CD4-positive, alpha-beta T cell treated with Interleukin-2 at 100 ng/mL for 4 hours (primary cell): ENCODE results near the gene C3orf52.
"Not testable (repeated sequence)": the region's sequence is repeated elsewhere in the genome, so short reads cannot be mapped to it uniquely, and the experiment has no call there.

Experiments
- DNase-seq: peaks from one replicate; pipeline ENCODE4 v3.0.0-alpha.2; 2020; ENCODE audit warnings: low spot score

C3orf52 gene, protein sequence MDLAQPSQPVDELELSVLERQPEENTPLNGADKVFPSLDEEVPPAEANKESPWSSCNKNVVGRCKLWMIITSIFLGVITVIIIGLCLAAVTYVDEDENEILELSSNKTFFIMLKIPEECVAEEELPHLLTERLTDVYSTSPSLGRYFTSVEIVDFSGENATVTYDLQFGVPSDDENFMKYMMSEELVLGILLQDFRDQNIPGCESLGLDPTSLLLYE

DNA sequence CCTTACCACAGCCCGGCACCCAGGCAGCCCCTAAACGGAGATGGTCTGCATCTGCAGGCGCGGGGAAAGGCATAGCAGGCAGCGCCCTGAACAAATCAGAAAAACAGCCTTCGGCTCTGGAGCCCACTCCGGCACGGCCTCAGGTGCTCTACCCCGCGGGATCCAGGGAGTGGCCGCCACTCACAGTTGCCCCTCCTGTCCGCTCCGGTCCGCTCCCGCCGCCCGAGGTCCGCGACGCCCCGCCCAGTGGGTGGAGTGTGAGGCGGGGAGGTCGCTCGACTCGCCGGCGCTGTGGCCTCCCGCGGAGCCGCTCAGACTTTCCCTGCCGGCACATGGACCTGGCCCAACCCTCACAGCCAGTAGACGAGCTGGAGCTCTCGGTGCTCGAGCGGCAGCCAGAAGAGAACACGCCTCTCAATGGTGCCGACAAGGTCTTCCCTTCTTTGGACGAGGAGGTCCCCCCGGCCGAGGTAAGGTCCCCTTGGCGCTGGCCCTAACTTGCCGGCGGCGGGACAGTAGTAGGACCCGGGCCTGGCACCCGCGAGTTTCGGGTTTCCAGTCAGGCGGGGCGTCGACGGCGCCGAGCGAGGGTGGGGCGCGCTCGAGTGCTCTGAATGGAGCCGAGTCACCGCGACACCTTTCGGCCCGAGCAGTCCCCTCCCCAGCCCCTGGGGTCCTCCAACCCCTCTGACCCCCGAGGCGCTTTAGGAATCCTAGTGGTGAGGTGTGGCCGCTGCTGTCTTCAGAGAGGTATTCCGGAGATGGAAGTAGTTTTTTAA, at the start of gene C3orf52:
Gene C3orf52, plus strand, starts transcription at position 314 of the 779 bp plus-strand sequence. Its CDS starts 19 bp downstream, at position 333.
- peak; percentile 44 for DNase-seq

DNA sequence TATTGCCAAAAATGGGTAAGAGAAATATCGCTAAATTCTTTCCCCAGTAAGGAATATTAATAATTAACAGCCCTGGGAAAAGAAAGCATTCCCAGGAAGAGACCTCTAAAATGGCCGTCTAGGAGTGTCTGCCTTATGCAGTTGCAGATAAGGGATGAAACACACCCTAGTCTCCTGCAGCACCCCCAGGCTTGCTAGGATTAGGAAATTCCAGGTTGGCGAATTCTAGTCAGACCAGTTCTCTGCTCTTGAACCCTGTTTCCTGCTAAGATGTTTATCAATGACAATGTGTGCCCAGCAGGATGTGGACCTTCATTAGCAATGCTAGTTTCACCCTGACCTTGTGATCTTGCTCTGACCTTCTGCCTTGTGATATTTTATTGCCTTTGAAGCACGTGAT, 49.0 kb upstream of the C3orf52 start:
- not testable (repeated sequence) for DNase-seq

DNA sequence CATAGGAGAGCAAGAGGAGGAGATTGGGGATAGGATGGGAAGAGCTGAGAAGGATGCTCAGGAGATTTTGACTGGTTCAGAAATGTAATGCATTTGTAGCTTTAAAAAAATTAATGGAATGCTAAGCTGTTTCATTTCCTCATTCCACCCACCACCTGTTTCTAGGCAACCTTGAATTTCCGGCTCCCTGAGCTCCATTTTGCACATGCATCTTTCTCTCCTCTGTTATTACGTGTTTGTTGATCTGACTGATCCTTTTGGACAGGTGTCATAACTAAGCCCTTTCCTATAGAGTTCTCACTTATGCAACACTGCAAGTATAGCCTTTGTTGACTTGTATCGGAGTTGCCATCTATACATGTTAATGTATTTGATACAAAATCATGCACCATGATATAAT, 47.3 kb upstream of the C3orf52 start:
- DNase-seq, result no peak

DNA sequence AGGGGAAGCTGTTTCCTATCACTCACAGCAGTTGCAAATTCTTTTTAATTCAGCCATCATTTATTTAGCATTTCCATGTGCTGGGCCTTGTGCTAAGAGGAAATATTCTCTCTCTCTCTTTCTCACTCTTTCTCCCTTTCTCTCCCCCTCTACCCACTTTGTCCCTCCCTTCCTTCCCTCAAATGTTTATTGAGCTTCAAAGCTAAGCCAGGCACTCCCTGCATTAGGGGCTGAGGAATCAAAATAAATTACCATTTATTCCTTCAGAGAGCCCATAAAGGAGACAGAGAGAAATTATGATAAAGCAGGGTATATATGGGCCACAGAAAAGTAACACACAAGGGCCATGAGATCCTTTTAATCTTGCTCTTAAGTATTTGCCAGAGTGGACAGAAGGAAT, 44.9 kb upstream of the C3orf52 start:
- DNase-seq, result no peak

DNA sequence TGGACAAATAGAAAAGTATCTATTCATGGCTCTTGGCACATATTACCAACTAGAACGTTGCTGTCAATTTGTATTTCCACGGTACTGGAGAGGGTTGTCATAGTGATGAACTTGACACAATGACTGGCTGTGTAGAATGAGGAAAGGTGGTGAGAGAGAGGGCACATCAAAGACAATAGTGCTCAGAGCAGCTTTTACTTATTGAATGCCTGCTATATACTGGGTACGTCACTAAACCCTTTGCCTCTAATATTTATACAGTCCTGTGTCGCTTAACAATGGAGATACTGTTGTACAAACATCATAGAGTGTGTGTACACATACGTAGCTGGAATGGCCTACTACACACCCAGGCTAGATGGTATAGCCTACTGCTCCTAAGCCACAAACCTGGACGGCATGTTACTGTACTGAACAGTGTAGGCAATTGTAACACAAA, 43.3 kb upstream of the C3orf52 start:
- DNase-seq, result no peak

DNA sequence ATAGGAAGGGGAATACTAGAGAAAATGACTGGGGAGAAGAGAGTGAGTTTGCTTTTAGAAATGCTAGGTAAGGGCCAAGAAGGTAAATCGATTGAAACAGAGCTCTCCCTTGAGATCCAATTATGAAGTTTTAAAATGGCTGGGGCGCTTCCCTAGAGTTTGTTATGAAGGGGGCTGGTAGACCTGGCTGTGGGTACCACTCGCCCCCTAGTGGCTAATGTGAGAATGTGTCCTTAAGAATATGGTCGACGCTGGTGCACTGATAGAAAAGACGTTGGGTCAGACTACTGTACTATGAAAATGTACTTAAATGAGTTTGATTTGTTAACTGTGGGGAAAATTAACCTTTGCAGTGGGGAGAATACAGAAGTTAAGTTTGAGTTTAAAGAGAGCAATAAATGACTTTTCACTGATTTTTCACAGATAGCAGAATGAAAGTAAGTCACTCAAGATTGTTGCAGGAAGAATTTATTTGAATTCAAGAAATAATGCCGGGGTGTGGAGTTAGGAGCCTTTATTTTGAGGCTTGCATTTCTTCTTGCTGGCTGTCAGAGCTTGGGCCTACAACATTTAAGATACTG, 42.5 kb upstream of the C3orf52 start:
- DNase-seq, result peak; percentile 68

DNA sequence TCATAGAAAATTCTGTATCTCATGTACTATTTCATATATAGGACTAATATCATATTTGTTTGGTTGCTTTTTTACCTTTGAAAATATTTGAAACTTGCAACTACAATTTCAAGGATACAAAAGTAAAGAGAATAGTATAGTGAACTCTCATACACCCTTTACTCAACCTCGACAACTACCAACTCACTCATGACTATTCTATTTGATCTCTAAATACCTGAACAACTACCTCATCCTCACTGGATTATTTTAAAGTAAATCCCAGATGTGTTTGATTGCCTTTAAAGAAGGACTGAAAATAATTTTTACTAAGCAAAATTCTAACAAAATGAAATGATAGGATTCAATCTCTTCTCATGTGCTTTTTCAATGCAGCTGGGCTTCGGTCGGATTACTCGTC, 39.6 kb upstream of the C3orf52 start:
- DNase-seq, result no peak

DNA sequence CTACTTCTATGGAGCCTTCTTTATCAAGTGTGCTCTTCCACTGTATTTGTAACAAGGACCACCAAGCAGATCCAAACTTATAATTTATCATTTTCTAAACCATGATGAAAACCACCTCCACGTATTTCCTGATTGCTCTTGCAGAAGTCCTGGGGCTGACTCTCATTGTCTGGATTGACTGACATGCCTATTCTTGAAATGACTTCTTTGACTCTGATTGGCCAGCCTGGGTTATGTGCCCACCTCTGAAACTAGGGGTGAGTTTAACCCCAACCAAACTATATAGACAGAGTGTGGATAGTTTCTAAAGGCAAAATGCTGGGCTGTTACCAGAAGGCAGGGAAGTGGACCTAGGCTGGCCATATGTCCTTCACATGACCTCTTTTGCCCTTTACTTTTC, 38.9 kb upstream of the C3orf52 start:
- DNase-seq, result no peak

DNA sequence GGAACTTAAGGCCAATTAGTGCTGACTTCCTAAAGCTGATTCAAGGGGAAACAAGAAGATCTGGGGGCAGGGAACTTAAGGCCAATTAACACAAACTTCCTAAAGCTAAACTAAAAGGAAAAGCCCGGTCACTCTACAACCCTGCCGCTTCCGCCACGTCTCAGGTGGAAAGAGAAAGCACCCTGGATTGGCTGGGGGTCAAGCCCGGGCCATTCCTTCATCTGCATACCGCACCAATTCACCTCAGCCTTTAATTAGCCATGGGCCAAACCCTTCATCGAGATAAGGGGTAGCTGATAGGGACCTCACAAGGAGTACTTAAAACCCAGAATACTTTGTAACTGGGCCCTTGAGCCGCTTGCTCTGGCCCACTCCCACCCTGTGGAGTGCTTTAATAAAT, 37.3 kb upstream of the C3orf52 start:
- no peak for DNase-seq

DNA sequence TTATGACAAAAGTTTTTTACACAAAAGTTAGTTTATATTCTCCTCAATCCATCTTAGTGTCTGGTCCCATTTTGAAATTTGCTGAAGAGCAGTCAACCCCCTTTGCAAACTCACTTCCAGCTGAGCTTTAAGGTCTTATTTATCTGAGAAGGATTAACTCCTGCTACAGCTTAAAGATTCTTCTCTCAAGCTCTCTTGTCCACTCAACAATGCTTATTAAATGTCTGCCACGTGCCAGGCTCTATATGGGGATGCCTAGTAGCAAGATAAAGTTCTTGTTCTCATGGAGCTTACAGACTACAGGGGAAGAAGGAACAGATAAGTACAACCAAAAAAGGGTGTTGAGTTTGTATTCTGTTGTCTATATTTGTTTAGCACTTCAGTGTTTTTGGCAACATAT, 33.0 kb upstream of the C3orf52 start:
- no peak for DNase-seq

DNA sequence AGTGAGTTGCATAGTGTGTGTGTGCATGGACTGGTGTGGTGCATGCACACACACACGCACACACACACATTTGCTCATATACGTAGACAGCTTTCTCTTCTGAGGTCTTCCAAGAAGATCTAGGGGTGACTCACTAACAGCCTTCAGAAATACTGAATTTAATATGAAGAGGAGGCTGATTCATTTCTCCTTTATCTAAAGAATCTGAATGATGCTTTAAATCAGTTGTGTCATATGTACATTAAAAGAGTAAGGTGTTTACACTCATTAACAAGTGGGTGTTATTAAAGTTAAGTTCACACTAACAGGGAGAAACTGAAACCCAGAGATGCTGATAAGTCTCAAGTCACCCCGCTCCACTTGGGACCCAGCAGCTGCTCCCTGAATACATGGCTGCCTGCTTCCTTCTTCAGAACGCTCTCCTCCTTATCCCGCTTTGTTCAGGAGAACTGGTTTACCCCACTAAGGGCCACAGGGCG, 29.7 kb upstream of the C3orf52 start:
- peak; percentile 32 for DNase-seq

DNA sequence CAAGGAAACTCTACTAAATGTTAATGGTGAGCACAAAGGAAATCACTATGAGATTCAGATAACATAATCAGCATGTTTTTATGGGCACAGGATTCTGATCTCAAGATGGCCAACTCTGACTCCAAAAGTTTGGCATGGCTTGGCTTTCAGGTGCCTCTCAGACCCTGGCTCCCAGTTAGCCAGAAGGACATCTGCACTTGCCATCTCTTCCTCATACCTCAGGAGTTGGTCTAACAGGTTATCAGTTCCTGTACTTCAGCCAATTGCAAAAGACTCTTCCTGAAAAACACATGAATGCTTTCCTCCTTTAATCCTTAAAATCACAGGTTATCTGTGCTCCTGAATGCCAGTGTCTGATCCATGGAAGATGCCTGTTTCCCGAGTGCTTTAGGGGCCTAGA, 26.7 kb upstream of the C3orf52 start:
- no peak for DNase-seq

DNA sequence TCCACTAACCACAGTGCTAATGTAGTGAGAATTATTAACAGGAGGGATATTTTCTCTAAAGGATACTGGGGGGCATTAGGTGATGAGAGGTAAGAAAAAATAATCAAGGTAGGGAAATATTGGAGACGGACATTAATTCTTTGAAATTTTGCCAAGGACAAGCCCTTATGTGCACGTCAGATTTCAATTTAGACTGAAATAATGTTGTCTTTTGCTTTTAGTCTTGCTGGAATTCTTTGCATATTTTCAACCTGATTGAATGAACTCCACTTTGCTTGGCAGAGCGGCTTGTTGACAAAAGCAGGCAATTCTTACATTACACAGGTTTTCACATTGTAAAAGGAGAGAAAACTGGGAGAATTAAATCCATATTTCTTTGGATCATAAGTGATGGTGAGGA, 25.0 kb upstream of the C3orf52 start:
- no peak for DNase-seq

DNA sequence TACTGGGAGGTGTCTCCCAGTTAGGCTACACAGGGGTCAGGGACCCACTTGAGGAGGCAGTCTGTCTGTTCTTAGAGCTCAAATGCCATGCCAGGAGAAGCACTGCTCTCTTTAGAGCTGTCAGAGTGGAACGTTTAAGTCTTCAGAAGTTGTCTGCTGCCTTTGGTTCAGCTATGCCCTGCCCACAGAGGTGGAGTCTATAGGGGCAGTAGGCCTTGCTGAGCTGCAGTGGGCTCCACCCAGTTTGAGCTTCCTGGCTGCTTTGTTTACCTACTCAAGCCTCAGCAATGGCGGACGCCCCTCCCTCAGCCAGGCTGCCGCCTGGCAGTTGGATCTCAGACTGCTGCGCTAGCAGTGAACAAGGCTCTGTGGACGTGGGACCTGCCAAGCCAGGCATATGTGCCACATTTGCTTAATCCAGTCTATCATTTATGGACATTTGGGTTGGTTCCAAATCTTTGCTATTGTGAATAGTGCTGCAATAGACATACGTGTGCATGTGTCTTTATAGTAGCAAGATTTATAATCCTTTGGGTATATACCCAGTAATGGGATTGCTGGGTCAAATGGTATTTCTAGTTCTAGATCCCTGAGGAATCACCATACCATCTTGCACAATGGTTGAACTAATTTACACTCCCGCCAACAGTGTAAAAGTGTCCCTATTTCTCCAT, 13.7 kb upstream of the C3orf52 start:
- DNase-seq, result peak; percentile 75

DNA sequence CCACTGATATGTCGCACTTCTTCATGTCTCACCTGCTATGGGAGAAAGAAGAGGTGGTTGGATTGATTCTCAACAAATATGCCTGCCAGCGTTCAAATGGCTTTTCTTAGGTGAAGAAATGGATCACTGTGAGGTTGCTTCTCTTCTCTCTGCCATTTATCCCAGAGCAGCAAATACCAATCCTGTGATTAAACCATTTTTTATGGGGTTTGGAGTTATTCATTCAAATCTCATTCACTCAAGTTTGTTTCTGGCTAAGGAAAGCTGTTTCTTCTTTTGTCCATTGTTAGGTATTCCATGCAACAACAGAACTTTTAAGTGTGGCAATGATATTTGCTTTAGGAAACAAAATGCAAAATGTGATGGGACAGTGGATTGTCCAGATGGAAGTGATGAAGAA, 12.2 kb upstream of the C3orf52 start:
- no peak for DNase-seq

DNA sequence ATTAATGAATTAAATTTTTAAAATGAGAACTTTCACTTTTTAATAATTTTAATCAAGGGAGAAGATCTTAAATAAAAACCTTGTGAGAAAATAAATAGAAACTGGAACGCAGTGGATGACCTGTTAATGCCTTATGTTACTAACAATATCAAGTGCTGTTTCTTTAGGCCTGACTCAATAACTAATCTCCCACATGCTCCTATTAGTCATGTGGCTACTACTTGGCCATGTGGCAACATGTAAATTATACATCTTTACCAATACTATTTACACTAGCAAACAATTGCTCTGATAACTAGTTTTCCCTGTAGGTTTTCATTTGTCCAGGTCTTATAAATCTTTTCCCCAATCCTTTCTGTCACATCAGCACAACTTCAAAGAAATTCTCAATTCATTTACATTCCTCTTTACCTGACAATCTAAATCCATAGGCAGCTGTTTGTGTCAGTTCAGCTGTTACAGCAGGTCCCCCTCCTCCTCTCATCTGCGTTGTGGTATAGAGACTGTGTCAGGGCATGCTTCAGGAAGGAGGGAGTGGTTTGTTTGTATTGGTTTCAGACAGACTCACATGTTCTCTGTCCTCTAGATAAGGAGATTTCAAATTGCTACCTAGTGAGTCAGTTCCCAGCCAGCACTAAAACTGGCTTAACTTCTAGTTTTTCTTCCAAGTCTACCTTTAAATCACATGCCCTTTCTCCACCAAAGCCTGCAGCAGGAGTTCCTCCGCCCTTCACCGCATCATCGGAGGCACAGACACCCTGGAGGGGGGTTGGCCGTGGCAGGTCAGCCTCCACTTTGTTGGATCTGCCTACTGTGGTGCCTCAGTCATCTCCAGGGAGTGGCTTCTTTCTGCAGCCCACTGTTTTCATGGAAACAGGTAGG, 11.3 kb upstream of the C3orf52 start:
- peak; percentile 69 for DNase-seq

DNA sequence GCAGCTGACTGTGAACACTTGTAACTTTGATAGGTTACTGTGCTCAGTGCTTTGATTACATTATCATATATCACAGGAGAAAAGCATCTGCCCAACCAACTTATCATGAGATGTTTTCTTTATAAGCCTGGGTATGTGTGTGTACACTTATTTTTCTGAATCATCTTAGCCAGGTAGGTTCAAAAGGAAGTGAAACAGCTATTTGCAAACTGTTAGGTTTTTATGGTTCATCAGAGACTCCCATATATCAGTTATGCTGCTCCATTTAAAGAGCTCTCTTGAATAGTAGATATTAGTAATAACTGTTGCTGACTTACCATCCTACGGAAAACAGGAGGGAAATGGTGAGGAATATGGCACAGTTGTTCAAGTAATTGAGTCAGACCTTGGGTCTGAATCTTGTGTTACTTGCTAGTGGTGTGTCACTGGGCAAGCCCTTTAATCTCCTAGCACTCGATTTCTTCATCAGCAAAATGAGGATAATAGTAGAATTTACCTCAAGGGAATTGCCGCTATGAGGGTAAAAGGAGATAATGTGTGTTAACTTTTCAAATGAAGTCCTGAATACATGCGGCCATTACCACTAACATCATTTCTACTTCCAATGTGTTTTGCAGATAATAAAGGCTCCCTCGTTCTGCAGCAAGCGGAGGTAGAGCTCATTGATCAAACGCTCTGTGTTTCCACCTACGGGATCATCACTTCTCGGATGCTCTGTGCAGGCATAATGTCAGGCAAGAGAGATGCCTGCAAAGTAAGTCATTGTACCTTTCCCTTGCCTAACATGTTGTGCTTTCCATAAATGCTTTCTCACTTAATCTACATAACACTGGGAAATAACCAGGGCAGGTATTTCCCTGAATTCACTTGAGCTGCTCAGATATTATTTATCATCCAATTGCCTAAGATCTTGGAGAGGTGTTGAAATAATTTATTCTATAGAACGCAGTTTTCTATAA, 7.8 kb upstream of the C3orf52 start:
- DNase-seq, result no peak

DNA sequence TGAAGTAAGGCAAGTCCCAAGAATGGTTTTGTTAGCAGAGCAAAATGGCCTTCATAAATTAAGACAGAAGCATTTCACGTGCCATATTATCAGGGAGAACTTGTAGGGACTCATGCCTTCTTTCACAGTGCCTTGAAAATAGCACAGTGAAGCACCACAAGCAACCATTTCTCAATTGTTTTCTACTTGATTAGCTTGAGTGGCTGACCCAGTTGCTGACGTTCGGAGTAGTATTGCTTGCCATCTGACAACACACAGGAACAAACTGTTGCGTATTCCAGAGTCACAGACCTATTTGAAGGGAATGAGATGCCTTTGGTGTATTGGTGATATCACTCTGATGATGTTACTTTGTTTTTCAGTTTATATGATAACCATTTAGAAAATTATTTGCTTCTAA, 3.0 kb upstream of the C3orf52 start:
- DNase-seq, result no peak

DNA sequence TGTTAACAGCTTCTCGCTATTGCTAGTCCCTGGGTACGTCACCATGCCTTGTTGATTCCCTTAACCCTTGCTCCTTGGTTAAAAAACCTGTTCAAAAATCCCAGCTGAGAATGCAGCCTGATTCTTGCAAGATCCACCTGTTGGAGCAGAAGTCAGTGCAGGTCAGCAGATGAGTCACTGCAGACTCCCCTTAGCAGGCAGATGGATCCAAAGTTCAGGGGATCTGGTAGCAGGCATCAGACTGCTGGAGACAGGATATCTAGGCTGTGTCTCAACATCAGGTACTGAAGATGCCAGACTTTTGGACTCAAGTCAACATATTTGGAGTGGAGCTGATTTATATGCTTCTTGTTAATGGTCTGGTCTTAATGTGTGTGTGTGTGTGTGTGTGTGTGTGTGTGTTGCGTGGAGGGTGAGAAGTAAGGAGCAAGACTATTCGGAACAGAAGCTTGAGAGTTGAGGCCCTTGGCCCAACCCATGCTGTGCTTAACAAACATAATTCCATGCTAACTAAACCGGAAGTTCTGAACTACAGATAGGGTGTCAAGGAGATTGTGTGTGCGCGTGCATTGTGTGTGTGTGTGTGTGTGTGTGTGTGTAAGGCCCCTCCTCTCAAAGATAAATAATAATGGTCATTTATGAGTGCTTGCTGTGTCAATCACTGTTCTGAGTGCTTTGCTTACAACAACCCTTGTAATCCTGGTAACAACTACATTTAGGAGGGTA, 1.0 kb upstream of the C3orf52 start:
- no peak for DNase-seq

DNA sequence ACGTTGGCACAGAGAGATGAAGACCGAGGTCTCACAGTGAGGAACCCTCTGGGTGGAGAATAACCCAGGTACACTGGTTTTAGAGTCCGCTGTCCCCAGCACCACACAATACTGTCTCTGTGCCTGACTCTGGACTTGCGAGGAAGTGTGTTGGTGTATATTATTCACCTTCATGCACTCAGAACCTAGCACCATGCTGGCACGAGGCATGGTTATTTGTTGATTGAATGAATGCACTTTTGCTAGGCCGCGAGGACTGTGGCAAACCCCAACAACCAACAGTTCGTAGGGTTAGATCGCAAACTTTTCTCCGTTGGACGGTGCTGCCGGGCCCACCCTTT, 484 bp upstream of the C3orf52 start:
- DNase-seq, result no peak
